Measurements from ENCODE around the gene ZBTB7A. TPM values are rescaled to one million over a fixed set of nuclear protein-coding genes. Genes with fewer than 3 reads are reported as not detected.

ZBTB7A gene
- total RNA-seq, 1 donor from 2014 or later: 54.2 TPM

DNA sequence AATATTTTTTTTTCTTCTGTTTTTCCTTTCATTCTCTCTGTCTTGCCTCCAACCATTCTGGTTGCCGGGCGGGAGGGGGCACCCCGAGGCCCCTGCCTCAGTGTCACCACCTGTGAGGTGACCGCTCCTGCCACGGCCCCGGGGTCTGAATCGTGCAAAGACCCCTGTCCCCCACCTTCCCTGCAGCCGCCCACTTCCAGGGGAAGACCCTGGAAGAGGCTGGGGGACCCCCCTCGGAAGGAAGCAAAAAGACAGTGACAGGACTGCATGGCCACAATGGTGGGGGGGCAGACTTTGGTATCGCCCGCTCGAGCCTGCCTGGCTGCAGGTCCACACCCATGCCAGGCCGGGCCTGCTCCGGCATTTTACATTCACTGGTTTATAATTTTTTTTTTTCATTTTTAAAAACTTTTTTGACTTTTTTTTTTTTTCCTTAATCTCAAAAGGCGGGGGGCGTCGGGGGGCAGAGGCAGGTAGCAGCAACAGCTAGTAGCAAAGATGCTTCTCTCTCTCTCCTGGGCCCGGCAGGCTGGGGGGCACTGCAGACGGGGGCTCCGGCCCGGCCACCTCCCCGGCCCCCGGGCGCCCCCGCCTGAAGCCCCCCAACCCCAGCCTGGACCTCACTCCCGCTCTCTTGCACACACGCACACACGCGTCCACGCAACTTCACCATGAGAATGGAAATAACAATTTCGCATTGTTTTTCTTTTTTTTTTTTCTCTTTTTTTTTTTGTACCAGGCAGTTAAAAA, 22.6 kb downstream of the ZBTB7A start:
- DNase-seq (ENCODE audit: low spot score) (no peak), ATAC-seq (no peak)
- intact Hi-C loops (cut with DNase I): no loop called here

- ATAC-seq: no peak
- no peak for DNase-seq (ENCODE audit: low spot score)
Measured at GRCh38 chr19:4043401-4043800, 23.3 kb downstream of the ZBTB7A start.

DNA sequence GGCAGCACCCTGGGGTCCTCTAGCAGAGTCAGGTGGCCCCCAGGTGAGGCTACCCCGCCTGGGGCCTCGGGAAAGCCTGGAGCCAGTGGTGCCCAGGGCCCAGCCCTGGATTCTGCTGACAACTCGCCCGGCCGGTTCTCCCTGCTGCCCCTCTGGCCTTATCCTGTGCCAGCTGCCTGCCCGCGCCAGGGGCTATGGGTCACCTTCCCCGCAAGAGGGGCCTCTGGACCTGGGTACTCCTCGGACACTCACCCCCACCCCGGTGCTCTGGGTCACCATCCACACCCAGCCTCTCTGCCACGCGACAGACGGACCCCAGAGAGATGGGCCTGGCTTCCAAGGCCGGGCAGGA, 24.0 kb downstream of the ZBTB7A start:
- intact Hi-C loops (cut with DNase I): no loop called here
- ATAC-seq (peak; percentile 20), DNase-seq (ENCODE audit: low spot score) (no peak)

More at GRCh38 chr19:4043401-4043800, 23.3 kb downstream of the ZBTB7A start:
- intact Hi-C loops (cut with DNase I): no loop called here

- ATAC-seq: peak; percentile 3
- no peak for DNase-seq (ENCODE audit: low spot score)
- intact Hi-C loops (cut with DNase I): no loop called here
Measured at GRCh38 chr19:4042064-4042730, 24.5 kb downstream of the ZBTB7A start.

- intact Hi-C loops (cut with DNase I): no loop called here
- ATAC-seq (no peak), DNase-seq (ENCODE audit: low spot score) (no peak)
Measured at GRCh38 chr19:4038661-4039423, 27.9 kb downstream of the ZBTB7A start.

- no peak for ATAC-seq
- intact Hi-C loops (cut with DNase I): no loop called here
- no peak for DNase-seq (ENCODE audit: low spot score)
Measured at GRCh38 chr19:4038057-4038456, 28.6 kb downstream of the ZBTB7A start.

DNA sequence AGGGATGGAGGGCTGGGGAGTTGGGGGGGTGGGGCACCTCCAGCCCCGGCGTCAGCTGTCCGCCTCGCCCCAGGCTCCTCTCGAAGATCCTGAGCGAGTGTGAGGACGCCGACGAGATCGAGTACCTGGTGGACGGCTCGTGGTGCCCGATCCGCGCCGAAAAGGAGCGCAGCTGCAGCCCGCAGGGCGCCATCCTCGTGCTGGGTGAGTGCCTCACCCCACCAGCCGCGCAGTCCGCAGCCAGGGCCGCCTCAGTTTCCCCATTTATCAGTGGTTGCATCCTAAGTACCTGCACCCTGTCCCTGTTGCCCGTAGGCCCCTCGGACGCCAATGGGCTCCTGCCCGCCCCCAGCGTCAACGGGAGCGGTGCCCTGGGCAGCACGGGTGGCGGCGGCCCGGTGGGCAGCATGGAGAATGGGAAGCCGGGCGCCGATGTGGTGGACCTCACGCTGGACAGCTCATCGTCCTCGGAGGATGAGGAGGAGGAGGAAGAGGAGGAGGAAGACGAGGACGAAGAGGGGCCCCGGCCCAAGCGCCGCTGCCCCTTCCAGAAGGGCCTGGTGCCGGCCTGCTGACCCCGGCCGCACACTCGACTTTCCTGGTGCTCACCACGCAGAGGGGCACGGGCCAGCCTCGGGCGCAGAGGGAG, 29.3 kb downstream of the ZBTB7A start:
- no peak for DNase-seq (ENCODE audit: low spot score)
- ATAC-seq: no peak
- intact Hi-C loops (cut with DNase I): no loop called here

DNA sequence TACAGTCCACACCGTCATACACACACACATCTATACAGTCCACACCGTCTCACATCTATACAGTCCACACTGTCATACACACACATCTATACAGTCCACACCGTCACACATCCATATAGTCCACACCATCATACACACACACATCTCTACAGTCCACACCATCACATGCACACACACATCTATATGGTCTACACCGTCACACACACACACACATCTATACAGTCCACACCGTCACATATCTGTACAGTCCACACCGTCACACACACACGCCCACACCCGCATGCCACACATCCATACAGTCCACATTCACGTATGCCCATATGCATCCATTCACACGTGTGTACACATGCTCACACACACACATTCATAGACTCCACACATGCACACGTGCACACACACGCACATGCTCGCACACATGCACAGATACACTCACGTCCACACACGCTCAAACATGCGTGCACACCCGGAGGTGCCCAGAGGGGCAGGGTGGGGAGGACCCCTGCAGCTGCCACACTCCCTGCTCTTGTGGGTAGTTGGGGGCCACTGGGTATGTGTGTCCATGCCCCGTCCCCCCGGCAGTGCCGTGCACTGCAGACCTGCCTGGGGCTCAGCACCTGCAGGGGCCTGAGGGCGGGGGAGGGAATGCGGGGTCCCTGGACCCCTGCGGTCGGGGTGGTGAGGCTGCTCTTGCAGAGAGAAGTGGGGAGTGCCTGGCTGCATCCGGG, 30.0 kb downstream of the ZBTB7A start:
- DNase-seq (ENCODE audit: low spot score): no peak
- ATAC-seq: no peak
- intact Hi-C loops (cut with DNase I): no loop called here

DNA sequence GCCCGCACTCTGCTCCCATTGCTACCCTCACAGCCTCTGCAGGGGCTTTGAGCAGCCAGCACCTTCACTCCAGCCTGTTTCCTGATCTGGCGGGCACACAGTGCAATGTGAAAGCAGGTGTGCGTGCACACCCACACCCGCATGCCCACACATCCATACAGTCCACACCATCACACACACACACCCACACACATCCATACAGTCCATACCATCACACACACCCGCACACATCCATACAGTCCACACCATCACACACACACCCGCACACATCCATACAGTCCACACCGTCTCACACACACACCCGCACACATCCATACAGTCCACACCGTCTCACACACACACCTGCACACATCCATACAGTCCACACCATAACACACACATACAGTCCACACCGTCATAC, 31.1 kb downstream of the ZBTB7A start:
- no peak for DNase-seq (ENCODE audit: low spot score)
- ATAC-seq: no peak
- intact Hi-C loops (cut with DNase I): no loop called here

- no peak for DNase-seq (ENCODE audit: low spot score)
- intact Hi-C loops (cut with DNase I): no loop called here
- no peak for ATAC-seq
Measured at GRCh38 chr19:4035018-4035566, 31.6 kb downstream of the ZBTB7A start.

GRCh38 chr19:4034048-4035017, 32.4 kb downstream of the ZBTB7A start:
- ATAC-seq: peak; percentile 57
- intact Hi-C loops (cut with DNase I): no loop called here
- no peak for DNase-seq (ENCODE audit: low spot score)

DNA sequence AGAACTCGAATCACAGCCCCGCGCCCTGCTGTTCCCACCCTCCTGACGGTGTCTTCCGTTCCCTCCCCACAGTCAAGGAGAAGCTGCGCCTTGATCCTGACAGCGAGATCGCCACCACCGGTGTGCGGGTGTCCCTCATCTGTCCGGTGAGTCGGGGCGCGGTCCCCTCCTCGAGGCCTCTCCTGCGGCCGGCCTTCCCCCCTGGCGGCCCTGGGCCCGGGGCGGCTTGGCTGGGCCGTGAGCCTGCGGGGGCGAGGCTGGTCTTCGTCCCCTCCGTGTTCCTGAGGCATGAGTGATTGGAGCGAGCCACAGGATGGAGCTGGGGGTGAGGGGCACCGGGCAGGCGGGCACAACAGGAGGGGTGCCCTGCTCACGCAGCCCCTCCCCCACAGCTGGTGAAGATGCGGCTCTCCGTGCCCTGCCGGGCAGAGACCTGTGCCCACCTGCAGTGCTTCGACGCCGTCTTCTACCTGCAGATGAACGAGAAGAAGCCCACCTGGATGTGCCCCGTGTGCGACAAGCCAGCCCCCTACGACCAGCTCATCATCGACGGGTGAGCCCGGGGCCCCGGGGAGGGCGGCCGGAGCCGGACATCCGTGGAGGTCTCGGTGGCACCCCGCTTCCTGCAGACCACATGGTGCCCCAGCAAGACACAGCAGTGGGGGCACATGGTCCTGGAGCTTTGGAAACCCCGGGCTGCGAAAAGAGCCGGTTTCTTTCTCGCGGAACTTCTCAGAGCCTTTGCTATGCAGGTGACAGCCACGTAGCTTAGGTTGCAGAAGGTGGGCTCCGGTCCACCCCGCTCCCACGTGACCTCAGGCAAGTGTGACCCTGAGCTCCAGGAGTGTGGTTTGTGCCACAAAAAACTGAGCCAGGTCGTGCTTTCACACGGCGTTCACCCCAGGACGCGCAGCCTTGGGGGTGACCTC, 33.4 kb downstream of the ZBTB7A start:
- no peak for DNase-seq (ENCODE audit: low spot score)
- ATAC-seq: no peak
- intact Hi-C loops (cut with DNase I): no loop called here

- intact Hi-C loops (cut with DNase I): no loop called here
- ATAC-seq (no peak), DNase-seq (ENCODE audit: low spot score) (no peak)
Measured at GRCh38 chr19:4032436-4032835, 34.3 kb downstream of the ZBTB7A start.

DNA sequence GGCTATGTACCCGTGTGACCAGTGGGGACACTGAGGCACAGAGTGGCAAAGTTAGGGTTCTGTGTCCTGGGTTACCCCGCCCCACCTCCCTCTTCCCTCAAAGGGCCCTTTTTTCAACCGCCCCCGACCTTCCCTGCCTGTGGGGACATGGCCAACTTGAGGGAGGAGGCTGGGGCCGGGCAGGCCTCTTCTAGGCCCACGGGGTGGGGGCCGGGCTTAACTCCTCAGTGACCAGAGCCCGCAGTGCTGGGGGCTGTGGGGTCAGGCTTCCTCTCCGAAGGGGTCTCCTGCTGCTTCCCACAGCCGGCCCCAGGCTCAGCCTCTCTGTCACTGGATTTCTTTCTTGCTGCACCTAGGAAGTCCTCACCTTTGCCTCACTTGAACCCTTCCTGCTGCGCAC, 35.3 kb downstream of the ZBTB7A start:
- intact Hi-C loops (cut with DNase I): no loop called here
- no peak for DNase-seq (ENCODE audit: low spot score)
- ATAC-seq: no peak

DNA sequence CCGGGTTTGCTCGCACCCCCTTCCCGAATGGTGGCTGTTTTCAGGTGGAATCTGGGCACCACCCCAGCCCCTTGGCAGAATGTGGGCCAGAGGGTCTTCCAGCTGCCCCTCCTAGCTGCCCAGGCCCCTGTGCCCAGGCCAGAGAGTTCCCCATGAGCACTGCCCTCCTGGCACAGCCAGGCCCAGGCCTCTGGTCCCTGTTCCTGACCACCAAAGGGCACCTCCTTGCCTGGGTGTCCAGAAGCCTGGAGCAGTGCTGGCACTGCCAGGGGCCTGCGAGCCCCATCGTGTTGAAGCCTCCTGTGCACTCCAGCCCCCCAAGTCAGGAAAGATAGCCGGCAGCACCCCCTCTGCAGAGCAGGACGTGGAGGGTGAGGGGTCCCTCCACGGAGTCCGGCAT, 35.7 kb downstream of the ZBTB7A start:
- intact Hi-C loops (cut with DNase I): no loop called here
- no peak for ATAC-seq
- no peak for DNase-seq (ENCODE audit: low spot score)

GRCh38 chr19:4030552-4030951, 36.1 kb downstream of the ZBTB7A start:
- DNase-seq (ENCODE audit: low spot score): no peak
- intact Hi-C loops (cut with DNase I): no loop called here
- ATAC-seq: no peak

- DNase-seq (ENCODE audit: low spot score) (no peak), ATAC-seq (no peak)
- intact Hi-C loops (cut with DNase I): no loop called here
Measured at GRCh38 chr19:4029247-4029614, 37.5 kb downstream of the ZBTB7A start.

Measured in sciatic nerve (tissue), 2 donors.